ENCODE data around the gene PREB.
"Not testable (repeated sequence)": the region's sequence is repeated elsewhere in the genome, so short reads cannot be mapped to it uniquely, and the experiment has no call there.

DNA sequence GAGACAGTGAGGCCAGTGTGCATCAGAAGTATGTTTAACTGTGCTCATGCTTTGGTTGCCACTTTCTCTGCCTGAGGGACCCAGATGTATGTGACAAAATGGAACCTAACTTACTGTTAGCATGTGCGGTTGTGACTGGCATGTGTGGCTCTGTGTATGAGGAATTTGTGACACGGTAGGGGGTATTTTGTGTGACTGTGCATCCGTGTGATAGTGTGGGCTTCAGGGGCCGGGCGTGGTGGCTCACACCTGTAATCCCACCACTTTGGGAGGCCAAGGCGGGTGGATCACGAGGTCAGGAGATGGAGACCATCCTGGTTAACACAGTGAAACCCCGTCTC lies 15.1 kb downstream of the PREB start:
- not testable (repeated sequence) for TF ChIP-seq CTCF (conservative IDR thresholded peaks at IDR 0.05; ENCODE audit: low read length); EZH2phosphoT487 (IDR thresholded peaks at IDR 0.05; ENCODE audit: borderline replicate concordance, low read depth, low read length)
